ENCODE results near the gene MARCHF4.

MARCHF4 gene

GRCh38 chr2:216349366-216349765 lies 22.9 kb downstream of the MARCHF4 start:
- no peak for DNase-seq

GRCh38 chr2:216348756-216349308 lies 23.5 kb downstream of the MARCHF4 start:
- no peak for DNase-seq

GRCh38 chr2:216346781-216347180 lies 25.5 kb downstream of the MARCHF4 start:
- no peak for DNase-seq

- DNase-seq: no peak
Measured at GRCh38 chr2:216345846-216346245, 26.4 kb downstream of the MARCHF4 start.

GRCh38 chr2:216344950-216345300 lies 27.4 kb downstream of the MARCHF4 start:
- DNase-seq: no peak

GRCh38 chr2:216344206-216344949 lies 27.9 kb downstream of the MARCHF4 start:
- no peak for DNase-seq

GRCh38 chr2:216343221-216343980 lies 28.9 kb downstream of the MARCHF4 start:
- DNase-seq: no peak

GRCh38 chr2:216341121-216341520 lies 31.2 kb downstream of the MARCHF4 start:
- DNase-seq: no peak

- no peak for DNase-seq
Measured at GRCh38 chr2:216340280-216340631, 32.0 kb downstream of the MARCHF4 start.

- DNase-seq: no peak
Measured at GRCh38 chr2:216339456-216340279, 32.6 kb downstream of the MARCHF4 start.

- DNase-seq: no peak
Measured at GRCh38 chr2:216335252-216335651, 37.0 kb downstream of the MARCHF4 start.

GRCh38 chr2:216328347-216328746 lies 43.9 kb downstream of the MARCHF4 start:
- DNase-seq: peak; percentile 5

- DNase-seq: no peak
Measured at GRCh38 chr2:216327447-216327935, 44.8 kb downstream of the MARCHF4 start.

Measured in T-helper 9 cell (primary cell).